Parathyroid adenoma (tissue), 2 donors: ENCODE measurements around the gene CEP250.

Experiments
- H2AFZ ChIP-seq: fragments of 300-600 bp; sonication (generic); one replicate; pipeline ENCODE4 v1.7.0; 2017; ENCODE audit warnings: antibody characterized with exemption, mild to moderate bottlenecking
- H3K27ac ChIP-seq: fragments of 300-600 bp; sonication (generic); one replicate; pipeline ENCODE4 v1.7.0; 2017
- H3K27me3 ChIP-seq: fragments of 300-600 bp; sonication (generic); one replicate; pipeline ENCODE4 v1.7.0; 2017; ENCODE audit warnings: low read length; ENCODE audit not compliant: control insufficient read depth, insufficient read depth
- H3K36me3 ChIP-seq: fragments of 300-600 bp; sonication (generic); one replicate; pipeline ENCODE4 v1.7.0; 2017; ENCODE audit warnings: low read length; ENCODE audit not compliant: control insufficient read depth, insufficient read depth
- H3K4me1 ChIP-seq: fragments of 300-600 bp; sonication (generic); one replicate; pipeline ENCODE4 v1.7.0; 2017; ENCODE audit warnings: control low read depth
- H3K4me2 ChIP-seq: fragments of 300-600 bp; sonication (generic); one replicate; pipeline ENCODE4 v1.7.0; 2017; ENCODE audit warnings: low read length
- H3K4me3 ChIP-seq: fragments of 300-600 bp; sonication (generic); one replicate; pipeline ENCODE4 v1.7.0; 2017; ENCODE audit warnings: low read depth, low read length
- H3K79me2 ChIP-seq: fragments of 300-600 bp; sonication (generic); one replicate; pipeline ENCODE4 v1.7.0; 2017; ENCODE audit warnings: control low read depth
- H3K9ac ChIP-seq: fragments of 300-600 bp; sonication (generic); one replicate; pipeline ENCODE4 v1.7.0; 2017; ENCODE audit warnings: mild to moderate bottlenecking
- H3K9me3 ChIP-seq: fragments of 300-600 bp; sonication (generic); one replicate; pipeline ENCODE4 v1.7.0; 2017; ENCODE audit warnings: low read length; ENCODE audit not compliant: control insufficient read depth
- CTCF ChIP-seq: fragments of 300-600 bp; sonication (generic); IDR thresholded peaks from one replicate; pipeline ENCODE4 v1.7.0; 2017; ENCODE audit warnings: antibody characterized with exemption, mild to moderate bottlenecking
- donor health status: primary hyperparathyroidism.

CEP250 gene

GRCh38 chr20:35421322-35421721 lies 34.1 kb upstream of the CEP250 start:
- no peak overlapping the region for H2AFZ ChIP-seq
- H3K4me2 ChIP-seq: no peak overlapping the region
- TF ChIP-seq CTCF: no peak
- no peaks in the 10 kb centered on the region for H3K36me3 ChIP-seq
- H3K9me3 ChIP-seq: no peaks in the 10 kb centered on the region
- H3K27me3 ChIP-seq: no peaks in the 10 kb centered on the region
- H3K4me3 ChIP-seq: no peak overlapping the region
- no peak overlapping the region for H3K9ac ChIP-seq
- H3K4me1 ChIP-seq: no peaks in the 10 kb centered on the region
- no peak overlapping the region for H3K27ac ChIP-seq
- no peaks in the 10 kb centered on the region for H3K79me2 ChIP-seq

- Histone ChIP-seq H2AFZ (no peak overlapping the region), H3K36me3 (no peaks in the 10 kb centered on the region), H3K4me2 (no peak overlapping the region), H3K4me1 (no peaks in the 10 kb centered on the region), H3K4me3 (no peak overlapping the region), H3K9ac (no peak overlapping the region), H3K9me3 (no peaks in the 10 kb centered on the region), H3K79me2 (no peaks in the 10 kb centered on the region), H3K27me3 (no peaks in the 10 kb centered on the region), H3K27ac (no peak overlapping the region)
- no peak for TF ChIP-seq CTCF
Measured at GRCh38 chr20:35431621-35432429, 23.6 kb upstream of the CEP250 start.

- no peaks in the 10 kb centered on the region for H3K36me3 ChIP-seq
- no peak overlapping the region for H3K4me2 ChIP-seq
- no peaks in the 10 kb centered on the region for H3K4me1 ChIP-seq
- no peak overlapping the region for H3K9ac ChIP-seq
- no peaks in the 10 kb centered on the region for H3K9me3 ChIP-seq
- no peak overlapping the region for H2AFZ ChIP-seq
- no peak for TF ChIP-seq CTCF
- H3K79me2 ChIP-seq: no peaks in the 10 kb centered on the region
- no peak overlapping the region for H3K4me3 ChIP-seq
- no peaks in the 10 kb centered on the region for H3K27me3 ChIP-seq
- no peak overlapping the region for H3K27ac ChIP-seq
Measured at GRCh38 chr20:35432430-35432735, 23.0 kb upstream of the CEP250 start.

- H3K4me3 ChIP-seq: no peak overlapping the region
- H3K36me3 ChIP-seq: no peaks in the 10 kb centered on the region
- H3K4me2 ChIP-seq: no peak overlapping the region
- no peaks in the 10 kb centered on the region for H3K9me3 ChIP-seq
- H3K27ac ChIP-seq: no peak overlapping the region
- no peak for TF ChIP-seq CTCF
- H3K27me3 ChIP-seq: no peaks in the 10 kb centered on the region
- no peak overlapping the region for H2AFZ ChIP-seq
- H3K4me1 ChIP-seq: no peaks in the 10 kb centered on the region
- no peaks in the 10 kb centered on the region for H3K79me2 ChIP-seq
- no peak overlapping the region for H3K9ac ChIP-seq
Measured at GRCh38 chr20:35433337-35433736, 22.1 kb upstream of the CEP250 start.
